ENCODE measurements around the gene MDN1.
"Not testable (repeated sequence)": the region's sequence is repeated elsewhere in the genome, so short reads cannot be mapped to it uniquely, and the experiment has no call there.

DNA sequence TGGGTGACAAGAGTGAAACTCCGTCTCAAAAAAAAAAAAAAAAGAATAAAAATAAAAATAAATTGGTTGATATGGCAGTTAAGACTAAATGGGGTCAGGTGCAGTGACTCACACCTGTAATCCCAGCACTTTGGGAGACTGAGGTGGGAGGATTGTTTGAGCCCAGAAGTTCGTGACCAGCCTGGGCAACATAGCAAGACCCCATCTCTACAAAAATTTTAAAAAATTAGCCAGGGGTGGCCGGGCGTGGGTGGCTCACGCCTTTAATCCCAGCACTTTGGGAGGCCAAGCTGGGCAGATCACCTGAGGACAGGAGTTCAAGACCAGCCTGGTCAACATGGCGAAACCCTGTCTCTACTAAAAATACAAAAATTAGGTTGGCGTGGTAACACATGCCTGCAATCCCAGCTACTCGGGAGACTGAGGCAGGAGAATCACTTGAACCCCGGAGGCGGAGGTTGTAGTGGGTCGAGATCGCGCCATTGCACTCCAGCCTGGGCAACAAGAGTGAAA, 8.9 kb upstream of the MDN1 start:
- TF ChIP-seq, protein P1, sequence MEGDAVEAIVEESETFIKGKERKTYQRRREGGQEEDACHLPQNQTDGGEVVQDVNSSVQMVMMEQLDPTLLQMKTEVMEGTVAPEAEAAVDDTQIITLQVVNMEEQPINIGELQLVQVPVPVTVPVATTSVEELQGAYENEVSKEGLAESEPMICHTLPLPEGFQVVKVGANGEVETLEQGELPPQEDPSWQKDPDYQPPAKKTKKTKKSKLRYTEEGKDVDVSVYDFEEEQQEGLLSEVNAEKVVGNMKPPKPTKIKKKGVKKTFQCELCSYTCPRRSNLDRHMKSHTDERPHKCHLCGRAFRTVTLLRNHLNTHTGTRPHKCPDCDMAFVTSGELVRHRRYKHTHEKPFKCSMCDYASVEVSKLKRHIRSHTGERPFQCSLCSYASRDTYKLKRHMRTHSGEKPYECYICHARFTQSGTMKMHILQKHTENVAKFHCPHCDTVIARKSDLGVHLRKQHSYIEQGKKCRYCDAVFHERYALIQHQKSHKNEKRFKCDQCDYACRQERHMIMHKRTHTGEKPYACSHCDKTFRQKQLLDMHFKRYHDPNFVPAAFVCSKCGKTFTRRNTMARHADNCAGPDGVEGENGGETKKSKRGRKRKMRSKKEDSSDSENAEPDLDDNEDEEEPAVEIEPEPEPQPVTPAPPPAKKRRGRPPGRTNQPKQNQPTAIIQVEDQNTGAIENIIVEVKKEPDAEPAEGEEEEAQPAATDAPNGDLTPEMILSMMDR (IDR thresholded peaks at IDR 0.05), result not testable (repeated sequence)
- not testable (repeated sequence) for TF ChIP-seq ZFX (IDR thresholded peaks at IDR 0.05; ENCODE audit: borderline replicate concordance)

Measured in 22Rv1 (cell line).